Measurements from ENCODE around the gene TMEM108.

TMEM108 gene

GRCh38 chr3:133211856-133212255 is 173.7 kb downstream of the TMEM108 start:
- Histone ChIP-seq H3K79me2 (ENCODE audit: control insufficient read depth, insufficient read depth, low read length, poor library complexity) (no peaks in the 10 kb centered on the region), H3K79me1 (ENCODE audit: low read length) (no peaks in the 10 kb centered on the region), H3K36me3 (ENCODE audit: control insufficient read depth in 1 of 2, insufficient read depth in 2 of 2, low read length in 2 of 2) (no peaks in the 10 kb centered on the region), H3K27ac (ENCODE audit: low read depth, low read length) (no peak overlapping the region), H3K9me3 (ENCODE audit: insufficient read depth, low read depth, low read length) (no peaks in the 10 kb centered on the region), H3K4me2 (ENCODE audit: low read length) (no peak overlapping the region), H3K27me3 (ENCODE audit: insufficient read depth, low read length) (no peaks in the 10 kb centered on the region), H2AFZ (ENCODE audit: insufficient read depth, low read length, poor library complexity) (no peak overlapping the region), H3K4me1 (ENCODE audit: control insufficient read depth in 1 of 2, insufficient read depth in 2 of 2, low read length in 2 of 2) (peaks cover 3% of the 10 kb centered on the region in 2 experiments), H2BK12ac (ENCODE audit: low read length) (no peak overlapping the region), H3K9ac (ENCODE audit: low read length) (no peak overlapping the region), H3K18ac (ENCODE audit: low read length) (no peak overlapping the region), H3K23ac (ENCODE audit: low read length) (no peak overlapping the region), H3K14ac (ENCODE audit: low read length) (no peak overlapping the region), H4K12ac (ENCODE audit: low read depth, low read length) (no peak overlapping the region), H4K8ac (ENCODE audit: low read depth, low read length) (no peak overlapping the region), H2BK5ac (ENCODE audit: low read depth, low read length, poor library complexity) (no peak overlapping the region), H2AK5ac (ENCODE audit: low read length) (no peak overlapping the region), H3K4ac (ENCODE audit: low read depth, low read length) (no peak overlapping the region), H2BK120ac (ENCODE audit: insufficient read depth, low read length, poor library complexity) (no peak overlapping the region), H4K91ac (ENCODE audit: low read depth, low read length) (no peak overlapping the region), H3K4me3 (ENCODE audit: low read depth, low read length) (no peak overlapping the region)
- no peak for DNase-seq

DNA sequence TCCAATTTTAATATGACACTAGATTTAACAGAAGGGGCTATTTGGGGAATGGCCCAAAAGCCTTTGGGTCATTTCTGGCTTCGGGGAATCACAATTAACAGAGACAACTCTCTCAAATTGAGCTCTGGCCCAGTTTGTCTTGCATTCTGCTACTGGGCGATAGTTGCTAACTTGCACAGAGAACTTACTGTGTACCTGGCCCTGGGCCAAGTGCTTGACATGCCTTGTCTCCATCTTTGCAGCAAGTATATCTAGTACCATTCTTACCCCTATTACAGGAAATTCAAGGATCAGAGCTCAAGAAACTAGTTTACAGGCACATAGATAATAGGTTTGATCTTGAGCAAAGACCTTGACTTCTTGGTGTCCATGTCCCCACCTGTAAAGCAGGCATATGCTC is 175.7 kb downstream of the TMEM108 start:
- no peaks in the 10 kb centered on the region for H3K79me2 ChIP-seq (ENCODE audit: control insufficient read depth, insufficient read depth, low read length, poor library complexity)
- no peaks in the 10 kb centered on the region for H3K27me3 ChIP-seq (ENCODE audit: insufficient read depth, low read length)
- H4K8ac ChIP-seq (ENCODE audit: low read depth, low read length) = no peak overlapping the region
- no peaks in the 10 kb centered on the region for H3K36me3 ChIP-seq (ENCODE audit: control insufficient read depth in 1 of 2, insufficient read depth in 2 of 2, low read length in 2 of 2)
- no peak overlapping the region for H3K27ac ChIP-seq (ENCODE audit: low read depth, low read length)
- no peak overlapping the region for H3K9ac ChIP-seq (ENCODE audit: low read length)
- no peak overlapping the region for H2BK120ac ChIP-seq (ENCODE audit: insufficient read depth, low read length, poor library complexity)
- no peak overlapping the region for H2BK5ac ChIP-seq (ENCODE audit: low read depth, low read length, poor library complexity)
- H4K12ac ChIP-seq (ENCODE audit: low read depth, low read length) = no peak overlapping the region
- H3K4me2 ChIP-seq (ENCODE audit: low read length) = no peak overlapping the region
- H2BK12ac ChIP-seq (ENCODE audit: low read length) = no peak overlapping the region
- H3K23ac ChIP-seq (ENCODE audit: low read length) = no peak overlapping the region
- no peak overlapping the region for H4K91ac ChIP-seq (ENCODE audit: low read depth, low read length)
- no peak overlapping the region for H3K4me3 ChIP-seq (ENCODE audit: low read depth, low read length)
- no peaks in the 10 kb centered on the region for H3K79me1 ChIP-seq (ENCODE audit: low read length)
- H2AK5ac ChIP-seq (ENCODE audit: low read length) = no peak overlapping the region
- no peak overlapping the region for H3K14ac ChIP-seq (ENCODE audit: low read length)
- no peaks in the 10 kb centered on the region for H3K9me3 ChIP-seq (ENCODE audit: insufficient read depth, low read depth, low read length)
- peak in 1 of 2 donors; percentile 37 for DNase-seq
- H3K18ac ChIP-seq (ENCODE audit: low read length) = no peak overlapping the region
- no peak overlapping the region for H2AFZ ChIP-seq (ENCODE audit: insufficient read depth, low read length, poor library complexity)
- no CpG with 5 or more reads among the region's 2 CpGs for WGBS (ENCODE audit: extremely low coverage, insufficient coverage, insufficient read length)
- H3K4ac ChIP-seq (ENCODE audit: low read depth, low read length) = no peak overlapping the region
- H3K4me1 ChIP-seq (ENCODE audit: control insufficient read depth in 1 of 2, insufficient read depth in 2 of 2, low read length in 2 of 2) = no peaks in the 10 kb centered on the region

DNA sequence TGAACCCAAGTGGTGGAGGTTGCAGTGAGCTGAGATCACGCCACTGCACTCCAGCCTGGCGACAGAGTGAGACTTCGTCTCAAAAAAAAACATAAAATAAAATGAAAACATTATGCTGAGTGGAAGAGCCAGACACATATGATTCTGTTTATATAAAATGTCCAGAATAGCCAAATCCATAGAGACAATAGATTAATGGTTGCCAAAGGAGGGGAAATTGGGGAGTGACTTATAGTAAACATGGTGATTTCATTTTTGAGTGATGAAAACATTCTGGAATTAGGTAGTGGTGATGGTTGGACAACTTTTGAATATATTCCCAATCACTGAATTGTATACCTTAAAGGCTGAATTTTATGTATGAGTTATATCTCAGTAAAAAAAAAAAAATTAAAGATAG is 189.6 kb downstream of the TMEM108 start:
- no CpG with 5 or more reads among the region's 3 CpGs for WGBS (ENCODE audit: extremely low coverage, insufficient coverage, insufficient read length)
- no peak overlapping the region for H3K4ac ChIP-seq (ENCODE audit: low read depth, low read length)
- H3K4me3 ChIP-seq (ENCODE audit: low read depth, low read length) = no peak overlapping the region
- H4K91ac ChIP-seq (ENCODE audit: low read depth, low read length) = no peak overlapping the region
- H3K79me1 ChIP-seq (ENCODE audit: low read length) = no peaks in the 10 kb centered on the region
- no peak overlapping the region for H3K27ac ChIP-seq (ENCODE audit: low read depth, low read length)
- DNase-seq = no peak
- no peak overlapping the region for H2BK12ac ChIP-seq (ENCODE audit: low read length)
- no peaks in the 10 kb centered on the region for H3K4me1 ChIP-seq (ENCODE audit: control insufficient read depth in 1 of 2, insufficient read depth in 2 of 2, low read length in 2 of 2)
- H3K4me2 ChIP-seq (ENCODE audit: low read length) = no peak overlapping the region
- H3K79me2 ChIP-seq (ENCODE audit: control insufficient read depth, insufficient read depth, low read length, poor library complexity) = no peaks in the 10 kb centered on the region
- H4K12ac ChIP-seq (ENCODE audit: low read depth, low read length) = no peak overlapping the region
- H4K8ac ChIP-seq (ENCODE audit: low read depth, low read length) = no peak overlapping the region
- no peaks in the 10 kb centered on the region for H3K9me3 ChIP-seq (ENCODE audit: insufficient read depth, low read depth, low read length)
- H3K23ac ChIP-seq (ENCODE audit: low read length) = no peak overlapping the region
- H2BK120ac ChIP-seq (ENCODE audit: insufficient read depth, low read length, poor library complexity) = no peak overlapping the region
- H3K9ac ChIP-seq (ENCODE audit: low read length) = no peak overlapping the region
- H2BK5ac ChIP-seq (ENCODE audit: low read depth, low read length, poor library complexity) = no peak overlapping the region
- no peak overlapping the region for H3K14ac ChIP-seq (ENCODE audit: low read length)
- H3K18ac ChIP-seq (ENCODE audit: low read length) = no peak overlapping the region
- H2AFZ ChIP-seq (ENCODE audit: insufficient read depth, low read length, poor library complexity) = no peak overlapping the region
- no peaks in the 10 kb centered on the region for H3K27me3 ChIP-seq (ENCODE audit: insufficient read depth, low read length)
- H3K36me3 ChIP-seq (ENCODE audit: control insufficient read depth in 1 of 2, insufficient read depth in 2 of 2, low read length in 2 of 2) = no peaks in the 10 kb centered on the region
- H2AK5ac ChIP-seq (ENCODE audit: low read length) = no peak overlapping the region

GRCh38 chr3:133230195-133230594 is 192.0 kb downstream of the TMEM108 start:
- Histone ChIP-seq H3K9me3 (ENCODE audit: insufficient read depth, low read depth, low read length) (no peaks in the 10 kb centered on the region), H3K79me2 (ENCODE audit: control insufficient read depth, insufficient read depth, low read length, poor library complexity) (no peaks in the 10 kb centered on the region), H4K12ac (ENCODE audit: low read depth, low read length) (no peak overlapping the region), H3K27me3 (ENCODE audit: insufficient read depth, low read length) (no peaks in the 10 kb centered on the region), H2AK5ac (ENCODE audit: low read length) (no peak overlapping the region), H3K4me3 (ENCODE audit: low read depth, low read length) (no peak overlapping the region), H2AFZ (ENCODE audit: insufficient read depth, low read length, poor library complexity) (no peak overlapping the region), H3K23ac (ENCODE audit: low read length) (no peak overlapping the region), H2BK120ac (ENCODE audit: insufficient read depth, low read length, poor library complexity) (no peak overlapping the region), H3K4ac (ENCODE audit: low read depth, low read length) (no peak overlapping the region), H3K9ac (ENCODE audit: low read length) (no peak overlapping the region), H4K91ac (ENCODE audit: low read depth, low read length) (no peak overlapping the region), H2BK12ac (ENCODE audit: low read length) (no peak overlapping the region), H3K4me1 (ENCODE audit: control insufficient read depth in 1 of 2, insufficient read depth in 2 of 2, low read length in 2 of 2) (no peaks in the 10 kb centered on the region), H3K36me3 (ENCODE audit: control insufficient read depth in 1 of 2, insufficient read depth in 2 of 2, low read length in 2 of 2) (no peaks in the 10 kb centered on the region), H3K27ac (ENCODE audit: low read depth, low read length) (no peak overlapping the region), H3K79me1 (ENCODE audit: low read length) (no peaks in the 10 kb centered on the region), H3K14ac (ENCODE audit: low read length) (no peak overlapping the region), H2BK5ac (ENCODE audit: low read depth, low read length, poor library complexity) (no peak overlapping the region), H3K18ac (ENCODE audit: low read length) (no peak overlapping the region), H3K4me2 (ENCODE audit: low read length) (no peak overlapping the region), H4K8ac (ENCODE audit: low read depth, low read length) (no peak overlapping the region)
- no CpG with 5 or more reads among the region's 4 CpGs for WGBS (ENCODE audit: extremely low coverage, insufficient coverage, insufficient read length)
- no peak for DNase-seq

Measured in trophoblast cell (in vitro differentiated cells and primary cell).